GM12801 (cell line): Measurements from ENCODE around the gene ITK.

Experiments
- CTCF ChIP-seq: IDR thresholded peaks from one replicate; pipeline ENCODE4 v1.5.1; 2011; ENCODE audit warnings: control low read depth; ENCODE audit not compliant: insufficient read length; ENCODE audit errors: extremely low read depth

ITK gene

DNA sequence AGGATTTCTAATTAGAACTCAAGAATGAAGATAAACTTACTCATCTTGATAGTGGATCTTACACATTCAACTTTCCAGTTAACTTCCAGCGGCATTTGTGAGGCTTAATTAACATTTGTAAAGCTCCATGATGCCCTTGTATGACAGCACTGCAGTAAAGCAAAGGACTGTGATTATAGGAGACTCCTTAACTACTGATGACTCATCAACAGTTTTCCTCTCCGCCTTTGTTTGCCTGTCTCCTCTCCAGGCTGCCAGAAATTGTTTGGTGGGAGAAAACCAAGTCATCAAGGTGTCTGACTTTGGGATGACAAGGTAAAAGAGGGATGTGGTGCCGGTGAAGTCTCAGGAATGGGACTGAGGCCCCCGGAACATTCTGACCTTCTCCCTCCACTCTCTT is 64.8 kb downstream of the ITK start:
- TF ChIP-seq CTCF, result no peak

- no peak for TF ChIP-seq CTCF
Observed at GRCh38 chr5:157245886-157246285, 65.2 kb downstream of the ITK start.

DNA sequence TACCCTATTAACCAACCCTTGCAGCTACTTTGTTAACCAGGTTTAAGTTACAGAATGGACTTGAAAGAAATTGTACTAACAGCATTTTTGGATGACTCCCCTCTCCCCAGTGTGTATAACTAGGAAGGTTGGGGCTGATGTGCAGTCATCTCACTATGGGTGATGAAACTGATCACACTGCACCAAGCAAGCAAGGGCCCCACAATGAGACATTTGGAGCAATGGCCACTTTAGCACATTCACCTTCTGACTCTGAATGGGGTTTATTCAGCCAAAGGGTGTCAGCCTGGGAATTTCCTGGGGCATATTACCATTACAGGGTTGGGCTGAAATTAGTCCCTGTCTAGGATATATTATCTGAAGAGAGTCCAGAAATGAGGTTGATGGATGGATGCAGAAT is 66.6 kb downstream of the ITK start:
- TF ChIP-seq CTCF, result no peak

DNA sequence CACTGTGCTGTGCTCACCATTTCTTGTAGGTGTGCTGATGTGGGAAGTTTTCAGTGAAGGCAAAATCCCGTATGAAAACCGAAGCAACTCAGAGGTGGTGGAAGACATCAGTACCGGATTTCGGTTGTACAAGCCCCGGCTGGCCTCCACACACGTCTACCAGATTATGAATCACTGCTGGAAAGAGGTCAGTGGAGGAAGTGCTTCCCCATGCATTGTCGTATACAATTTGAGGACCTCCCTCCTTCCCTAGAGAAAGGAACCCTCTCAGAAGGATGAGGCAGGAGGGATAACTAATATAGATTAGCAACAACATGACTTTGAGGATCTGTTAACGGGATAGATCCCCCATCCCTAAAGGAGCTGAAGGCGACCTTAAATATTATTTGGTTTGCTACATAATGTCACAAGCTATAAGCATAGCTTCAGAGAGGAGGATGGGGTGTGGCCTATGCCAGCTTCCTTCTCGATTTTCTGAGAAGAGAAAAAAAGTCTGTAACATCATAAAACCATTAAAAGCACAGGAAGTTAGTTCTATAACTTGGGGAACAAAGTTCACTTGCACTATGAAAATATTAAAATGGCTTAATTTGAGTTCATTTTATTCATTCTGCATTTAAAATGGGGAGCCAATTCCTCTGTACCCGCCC is 68.3 kb downstream of the ITK start:
- no peak for TF ChIP-seq CTCF

DNA sequence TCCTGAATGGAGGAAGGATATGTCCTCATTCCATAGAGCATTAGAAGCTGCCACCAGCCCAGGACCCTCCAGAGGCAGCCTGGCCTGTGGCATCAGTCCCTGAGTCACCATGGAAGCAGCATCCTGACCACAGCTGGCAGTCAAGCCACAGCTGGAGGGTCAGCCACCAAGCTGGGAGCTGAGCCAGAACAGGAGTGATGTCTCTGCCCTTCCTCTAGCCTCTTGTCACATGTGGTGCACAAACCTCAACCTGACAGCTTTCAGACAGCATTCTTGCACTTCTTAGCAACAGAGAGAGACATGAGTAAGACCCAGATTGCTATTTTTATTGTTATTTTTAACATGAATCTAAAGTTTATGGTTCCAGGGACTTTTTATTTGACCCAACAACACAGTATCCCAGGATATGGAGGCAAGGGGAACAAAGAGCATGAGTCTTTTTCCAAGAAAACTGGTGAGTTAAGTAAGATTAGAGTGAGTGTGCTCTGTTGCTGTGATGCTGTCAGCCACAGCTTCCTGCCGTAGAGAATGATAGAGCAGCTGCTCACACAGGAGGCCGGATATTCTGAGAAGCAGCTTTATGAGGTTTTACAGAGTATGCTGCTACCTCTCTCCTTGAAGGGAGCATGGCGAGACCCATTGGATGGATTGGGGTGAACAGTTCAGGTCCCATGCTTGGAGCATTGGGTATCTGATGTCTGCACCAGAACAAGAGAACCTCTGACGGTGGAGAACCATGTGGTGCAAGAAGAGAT is 72.2 kb downstream of the ITK start:
- no peak for TF ChIP-seq CTCF

DNA sequence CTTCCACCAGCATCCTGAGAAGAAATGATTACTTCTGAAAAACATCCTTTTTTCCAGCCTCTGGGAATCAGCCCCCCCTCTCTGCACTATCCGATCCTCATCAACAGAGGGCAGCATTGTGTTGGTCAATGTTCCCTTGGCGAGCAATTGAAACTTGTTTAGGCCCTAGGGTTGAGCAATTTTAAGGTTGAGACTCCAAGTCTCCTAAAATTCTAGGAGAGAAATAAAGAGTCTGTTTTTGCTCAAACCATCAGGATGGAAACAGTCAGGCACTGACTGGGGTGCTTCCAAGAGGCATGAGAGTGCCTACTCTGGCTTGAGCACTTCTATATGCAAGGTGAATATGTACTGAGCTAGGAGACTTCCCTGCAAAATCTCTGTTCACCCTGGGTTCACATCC is 72.9 kb downstream of the ITK start:
- no peak for TF ChIP-seq CTCF

DNA sequence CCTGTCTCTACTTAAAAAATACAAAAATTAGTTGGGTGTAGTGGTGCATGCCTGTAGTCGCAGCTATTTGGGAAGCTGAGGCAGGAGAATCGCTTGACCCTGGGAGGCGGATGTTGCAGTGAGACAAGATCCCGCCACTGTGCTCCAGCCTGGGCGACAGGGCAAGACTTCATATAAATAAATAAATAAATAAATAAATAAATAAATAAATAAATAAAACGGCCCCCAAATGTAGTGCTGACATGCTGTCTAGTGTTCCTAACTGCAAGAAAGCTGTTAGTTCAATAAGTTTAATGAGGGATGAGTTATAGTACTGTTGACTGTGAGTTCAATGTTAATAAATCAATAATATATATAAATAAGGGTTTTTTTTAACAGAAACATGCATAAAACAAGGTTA is 77.8 kb downstream of the ITK start:
- TF ChIP-seq CTCF, result no peak
